HG02571 (cell line): ENCODE results near the gene CACNA1G.

Experiments used
- ATAC-seq: cut with Tn5 transposase; IDR thresholded peaks from one replicate; pipeline ENCODE4 v1.9.1; 2021; ENCODE audit warnings: mild to moderate bottlenecking, moderate library complexity; ENCODE audit not compliant: unreplicated experiment

The CACNA1G gene

GRCh38 chr17:50608700-50609379 lies 48.3 kb downstream of the CACNA1G start:
- no peak for ATAC-seq

- ATAC-seq, result no peak
These were observed 49.0 kb downstream of the CACNA1G start for GRCh38 chr17:50609380-50610074.

- ATAC-seq, result no peak
These were observed 51.1 kb downstream of the CACNA1G start for GRCh38 chr17:50611634-50612033.

GRCh38 chr17:50612281-50612680 lies 51.8 kb downstream of the CACNA1G start:
- ATAC-seq, result no peak

GRCh38 chr17:50613007-50613992 lies 52.8 kb downstream of the CACNA1G start:
- ATAC-seq, result no peak

- ATAC-seq, result no peak
These were observed 54.0 kb downstream of the CACNA1G start for GRCh38 chr17:50614471-50615051.

GRCh38 chr17:50615828-50616227 lies 55.3 kb downstream of the CACNA1G start:
- no peak for ATAC-seq

- no peak for ATAC-seq
These were observed 57.8 kb downstream of the CACNA1G start for GRCh38 chr17:50618300-50618699.

- no peak for ATAC-seq
These were observed 58.4 kb downstream of the CACNA1G start for GRCh38 chr17:50618941-50619340.

- ATAC-seq, result no peak
These were observed 59.0 kb downstream of the CACNA1G start for GRCh38 chr17:50619489-50619888.

- no peak for ATAC-seq
These were observed 59.7 kb downstream of the CACNA1G start for GRCh38 chr17:50620237-50620636.

GRCh38 chr17:50620858-50621257 lies 60.3 kb downstream of the CACNA1G start:
- ATAC-seq, result no peak

- ATAC-seq, result no peak
These were observed 61.1 kb downstream of the CACNA1G start for GRCh38 chr17:50621574-50622031.

- no peak for ATAC-seq
These were observed 63.9 kb downstream of the CACNA1G start for GRCh38 chr17:50624321-50624934.

- ATAC-seq, result no peak
These were observed 64.7 kb downstream of the CACNA1G start for GRCh38 chr17:50625032-50625871.

GRCh38 chr17:50626037-50626574 lies 65.6 kb downstream of the CACNA1G start:
- no peak for ATAC-seq

GRCh38 chr17:50627036-50627781 lies 66.7 kb downstream of the CACNA1G start:
- ATAC-seq, result no peak

- ATAC-seq, result no peak
These were observed 67.5 kb downstream of the CACNA1G start for GRCh38 chr17:50627782-50628601.
